Vagina (tissue), 2 donors: ENCODE measurements around the gene IGSF10.

Experiments
- POLR2AphosphoS5 ChIP-seq, 2 donors: sonication (generic); formaldehyde crosslinking; IDR thresholded peaks; one replicate each; pipeline ENCODE4 v1.9.0; 2017; ENCODE audit warnings: antibody characterized with exemption in 2 of 2, mild to moderate bottlenecking in 2 of 2, low read depth in 1 of 2; ENCODE audit not compliant: insufficient read depth in 1 of 2
- TF ChIP-seq, protein P1 (sequence below), 3 experiments: fragments of 450-650 bp in 2 of 3; fragments of 200-600 bp in 1 of 3; sonication (generic) in 1 of 3; IDR thresholded peaks; one replicate each; pipeline ENCODE4 v1.5.1; 2017 to 2019; ENCODE audit warnings: antibody characterized with exemption in 3 of 3, mild to moderate bottlenecking in 2 of 3, moderate library complexity in 2 of 3

GRCh38 chr3:151421938-151422337 lies 38.9 kb downstream of the IGSF10 start:
- TF ChIP-seq, protein P1, sequence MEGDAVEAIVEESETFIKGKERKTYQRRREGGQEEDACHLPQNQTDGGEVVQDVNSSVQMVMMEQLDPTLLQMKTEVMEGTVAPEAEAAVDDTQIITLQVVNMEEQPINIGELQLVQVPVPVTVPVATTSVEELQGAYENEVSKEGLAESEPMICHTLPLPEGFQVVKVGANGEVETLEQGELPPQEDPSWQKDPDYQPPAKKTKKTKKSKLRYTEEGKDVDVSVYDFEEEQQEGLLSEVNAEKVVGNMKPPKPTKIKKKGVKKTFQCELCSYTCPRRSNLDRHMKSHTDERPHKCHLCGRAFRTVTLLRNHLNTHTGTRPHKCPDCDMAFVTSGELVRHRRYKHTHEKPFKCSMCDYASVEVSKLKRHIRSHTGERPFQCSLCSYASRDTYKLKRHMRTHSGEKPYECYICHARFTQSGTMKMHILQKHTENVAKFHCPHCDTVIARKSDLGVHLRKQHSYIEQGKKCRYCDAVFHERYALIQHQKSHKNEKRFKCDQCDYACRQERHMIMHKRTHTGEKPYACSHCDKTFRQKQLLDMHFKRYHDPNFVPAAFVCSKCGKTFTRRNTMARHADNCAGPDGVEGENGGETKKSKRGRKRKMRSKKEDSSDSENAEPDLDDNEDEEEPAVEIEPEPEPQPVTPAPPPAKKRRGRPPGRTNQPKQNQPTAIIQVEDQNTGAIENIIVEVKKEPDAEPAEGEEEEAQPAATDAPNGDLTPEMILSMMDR (IDR thresholded peaks at IDR 0.05) = no peak
- TF ChIP-seq POLR2AphosphoS5 (IDR thresholded peaks at IDR 0.05; ENCODE audit: insufficient read depth in 1 of 2, low read depth in 1 of 2) = no peak
